Stimulated activated CD4-positive, alpha-beta T cell treated with anti-CD3 and anti-CD28 coated beads, TNF-alpha, amount 100 ng/mL, for 48 hours (primary cell): ENCODE results near the gene KRTAP9-6.
"Not testable (repeated sequence)": the region's sequence is repeated elsewhere in the genome, so short reads cannot be mapped to it uniquely, and the experiment has no call there.

ENCODE experiments used
- DNase-seq, 3 donors: peaks; one replicate each; pipeline ENCODE4 v3.0.0-alpha.2; 2020; ENCODE audit warnings: low read depth in 3 of 3

The KRTAP9-6 gene

GRCh38 chr17:41271858-41272257 lies 6.7 kb downstream of the KRTAP9-6 start:
- DNase-seq, result no peak

- not testable (repeated sequence) for DNase-seq
Observed at GRCh38 chr17:41275648-41276190, 10.5 kb downstream of the KRTAP9-6 start, which contains the start of gene KRTAP9-7. KRTAP9-7 (plus strand) TSS chr17:41275698; CDS start chr17:41275698, 0 bp downstream.

GRCh38 chr17:41278176-41278955 lies 13.2 kb downstream of the KRTAP9-6 start:
- no peak for DNase-seq

- no peak for DNase-seq
Observed at GRCh38 chr17:41284043-41284442, 18.9 kb downstream of the KRTAP9-6 start.

GRCh38 chr17:41284546-41284945 lies 19.4 kb downstream of the KRTAP9-6 start:
- DNase-seq, result no peak

- no peak for DNase-seq
Observed at GRCh38 chr17:41287050-41287449, 21.9 kb downstream of the KRTAP9-6 start.

- DNase-seq, result no peak
Observed at GRCh38 chr17:41294016-41294415, 28.8 kb downstream of the KRTAP9-6 start.

- no peak for DNase-seq
Observed at GRCh38 chr17:41296846-41297245, 31.7 kb downstream of the KRTAP9-6 start.

- no peak for DNase-seq
Observed at GRCh38 chr17:41298458-41299135, 33.4 kb downstream of the KRTAP9-6 start.

GRCh38 chr17:41301204-41301790 lies 36.1 kb downstream of the KRTAP9-6 start:
- DNase-seq, result no peak

GRCh38 chr17:41301916-41302901 lies 37.0 kb downstream of the KRTAP9-6 start, which contains the start of gene KRTAP29-1:
KRTAP29-1 (minus strand) TSS chr17:41302851; CDS start chr17:41302851, 0 bp downstream.
- DNase-seq, result no peak

GRCh38 chr17:41302981-41303380 lies 37.8 kb downstream of the KRTAP9-6 start:
- DNase-seq, result no peak

GRCh38 chr17:41304091-41304490 lies 38.9 kb downstream of the KRTAP9-6 start:
- no peak for DNase-seq

- no peak for DNase-seq
Observed at GRCh38 chr17:41307647-41308046, 42.5 kb downstream of the KRTAP9-6 start.

GRCh38 chr17:41308251-41308917 lies 43.2 kb downstream of the KRTAP9-6 start:
- DNase-seq, result peak in 2 of 3 donors; percentile 16 to 19

- peak in 1 of 3 donors; percentile 16 for DNase-seq
Observed at GRCh38 chr17:41308918-41309359, 43.8 kb downstream of the KRTAP9-6 start, which contains the start of gene KRTAP16-1. KRTAP16-1 (minus strand) TSS chr17:41309309; CDS start chr17:41309253, 56 bp downstream.

GRCh38 chr17:41311111-41311510 lies 45.9 kb downstream of the KRTAP9-6 start:
- no peak for DNase-seq

- no peak for DNase-seq
Observed at GRCh38 chr17:41315204-41315794, 50.1 kb downstream of the KRTAP9-6 start, which contains the start of gene KRTAP17-1. KRTAP17-1 (minus strand) TSS chr17:41315710; CDS start chr17:41315650, 60 bp downstream.
